OCI-LY7 (cell line): Measurements from ENCODE around the gene USP22.

Experiments
- CTCF ChIP-seq: fragments of 200-600 bp; sonication (generic); conservative IDR thresholded peaks from 2 replicates; pipeline ENCODE4 v1.5.1; 2014; ENCODE audit warnings: mild to moderate bottlenecking, antibody characterized with exemption, low read length, moderate library complexity, mixed read lengths
- EZH2phosphoT487 ChIP-seq: fragments of 200-600 bp; sonication (generic); IDR thresholded peaks from 2 replicates; pipeline ENCODE4 v1.6.1; 2018; ENCODE audit warnings: low read depth, borderline replicate concordance, mild to moderate bottlenecking, mixed run types, antibody characterized with exemption, low read length, moderate library complexity, mixed read lengths

DNA sequence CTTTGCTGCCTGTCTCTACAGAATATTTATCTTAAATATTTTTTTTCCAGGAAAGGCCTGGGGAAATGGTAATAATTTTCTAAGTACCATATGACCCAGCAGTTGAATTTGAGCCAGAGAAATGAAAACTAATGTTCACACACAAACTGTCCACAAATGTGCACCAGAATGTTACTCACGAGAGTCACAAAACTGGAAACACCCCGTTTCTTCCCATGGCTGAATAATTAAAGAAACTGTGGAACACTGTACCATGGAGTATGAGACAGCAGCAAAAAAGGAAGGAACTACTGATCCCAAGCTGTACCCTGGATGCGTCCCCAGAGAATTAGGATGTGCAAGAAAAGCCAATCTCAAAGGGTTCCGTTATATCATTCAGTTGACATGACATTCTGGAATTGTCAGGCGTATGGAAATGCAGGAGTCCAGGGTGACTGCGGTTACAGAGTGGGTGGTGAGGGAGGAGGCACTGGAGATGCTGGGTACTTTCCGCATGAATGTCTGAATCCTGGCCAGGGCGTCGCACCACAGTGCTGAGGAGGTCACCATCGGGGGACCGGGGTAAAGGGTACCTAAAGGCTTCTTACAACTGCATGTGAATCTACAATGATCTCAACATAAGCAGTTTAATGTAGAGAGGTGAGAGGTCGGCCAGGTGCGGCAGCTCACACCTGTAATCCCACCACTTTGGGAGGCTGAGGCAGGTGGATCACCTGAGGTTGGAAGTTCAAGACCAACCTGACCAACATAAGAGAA is 34.5 kb downstream of the USP22 start:
- TF ChIP-seq CTCF (no peak), EZH2phosphoT487 (no peak)
